ENCODE results near the gene KIF21B.

The KIF21B gene

GRCh38 chr1:201042779-201043461 is 19.4 kb upstream of the KIF21B start:
- peak; percentile 59 for DNase-seq (ENCODE audit: low spot score)

GRCh38 chr1:201041011-201041410 is 17.5 kb upstream of the KIF21B start:
- DNase-seq (ENCODE audit: low spot score): no peak

- no peak for DNase-seq (ENCODE audit: low spot score)
These were observed 16.4 kb upstream of the KIF21B start for GRCh38 chr1:201039876-201040275.

- no peak for DNase-seq (ENCODE audit: low spot score)
These were observed 15.9 kb upstream of the KIF21B start for GRCh38 chr1:201039418-201039817.

- DNase-seq (ENCODE audit: low spot score): no peak
These were observed 14.8 kb upstream of the KIF21B start for GRCh38 chr1:201038186-201038876.

GRCh38 chr1:201036188-201036842 is 12.8 kb upstream of the KIF21B start:
- DNase-seq (ENCODE audit: low spot score): no peak

- DNase-seq (ENCODE audit: low spot score): no peak
These were observed 11.2 kb upstream of the KIF21B start for GRCh38 chr1:201034671-201035070.

GRCh38 chr1:201032408-201032807 is 8.9 kb upstream of the KIF21B start:
- no peak for DNase-seq (ENCODE audit: low spot score)

- no peak for DNase-seq (ENCODE audit: low spot score)
These were observed 5.0 kb upstream of the KIF21B start for GRCh38 chr1:201028461-201028889.

- no peak for DNase-seq (ENCODE audit: low spot score)
These were observed 3.3 kb upstream of the KIF21B start for GRCh38 chr1:201026836-201027235.

- DNase-seq (ENCODE audit: low spot score): no peak
These were observed 2.7 kb upstream of the KIF21B start for GRCh38 chr1:201026234-201026633.

GRCh38 chr1:201025571-201026002 is 2.1 kb upstream of the KIF21B start:
- peak; percentile 54 for DNase-seq (ENCODE audit: low spot score)

- DNase-seq (ENCODE audit: low spot score): no peak
These were observed 1.1 kb upstream of the KIF21B start for GRCh38 chr1:201024625-201024998.

GRCh38 chr1:201023920-201024624 is 558 bp upstream of the KIF21B start:
- DNase-seq (ENCODE audit: low spot score): no peak

GRCh38 chr1:201022820-201023516 is 546 bp downstream of the KIF21B start:
- no peak for DNase-seq (ENCODE audit: low spot score)

- no peak for DNase-seq (ENCODE audit: low spot score)
These were observed 1.1 kb downstream of the KIF21B start for GRCh38 chr1:201022493-201022819.

- no peak for DNase-seq (ENCODE audit: low spot score)
These were observed 1.7 kb downstream of the KIF21B start for GRCh38 chr1:201021630-201022492.

- DNase-seq (ENCODE audit: low spot score): peak; percentile 37
These were observed 2.5 kb downstream of the KIF21B start for GRCh38 chr1:201020721-201021629.

GRCh38 chr1:201020040-201020591 is 3.4 kb downstream of the KIF21B start:
- no peak for DNase-seq (ENCODE audit: low spot score)
